T-helper 17 cell (primary cell): ENCODE measurements around the gene CEP135. TPM values are rescaled to one million over a fixed set of nuclear protein-coding genes. Genes with fewer than 3 reads are reported as not detected.

Experiments used
- ATAC-seq: fragments of 150-1000 bp; cut with Tn5 transposase; 2 replicates; pipeline ENCODE4 v1.10.0; 2021; ENCODE audit warnings: mild to moderate bottlenecking, moderate library complexity
- DNase-seq, 3 donors: peaks; one replicate each; pipeline versions ENCODE4 v3.0.0 to v3.0.0-alpha.2; 2020 to 2021
- H3K9me3 ChIP-seq: one replicate; pipeline ENCODE4 v1.7.0; 2013; ENCODE audit warnings: low read length, mild to moderate bottlenecking; ENCODE audit not compliant: control insufficient read depth, poor library complexity, severe bottlenecking
- H3K27ac Mint-ChIP-seq: one replicate; pipeline ENCODE4 v1.8.0; 2022; ENCODE audit warnings: mild to moderate bottlenecking, moderate library complexity, mixed read lengths
- H3K27me3 Mint-ChIP-seq: one replicate; pipeline ENCODE4 v1.8.0; 2022; ENCODE audit warnings: mixed read lengths
- H3K36me3 Mint-ChIP-seq: one replicate; pipeline ENCODE4 v1.8.0; 2022; ENCODE audit warnings: low read depth, mixed read lengths
- H3K4me1 Mint-ChIP-seq: one replicate; pipeline ENCODE4 v1.8.0; 2022; ENCODE audit warnings: mild to moderate bottlenecking, mixed read lengths
- H3K4me3 Mint-ChIP-seq: one replicate; pipeline ENCODE4 v1.8.0; 2022; ENCODE audit warnings: mild to moderate bottlenecking, moderate library complexity, mixed read lengths
- total RNA-seq, 4 donors: library from RNA in 2 of 4; stranded (reverse) in 2 of 4; gene quantifications; one replicate each; pipeline ENCODE4 v1.2.3 and lab custom pipeline; 2022 to 2026

The CEP135 gene
- total RNA-seq, 2 donors from 2014 or later, result 21.5 to 28.3 TPM

DNA sequence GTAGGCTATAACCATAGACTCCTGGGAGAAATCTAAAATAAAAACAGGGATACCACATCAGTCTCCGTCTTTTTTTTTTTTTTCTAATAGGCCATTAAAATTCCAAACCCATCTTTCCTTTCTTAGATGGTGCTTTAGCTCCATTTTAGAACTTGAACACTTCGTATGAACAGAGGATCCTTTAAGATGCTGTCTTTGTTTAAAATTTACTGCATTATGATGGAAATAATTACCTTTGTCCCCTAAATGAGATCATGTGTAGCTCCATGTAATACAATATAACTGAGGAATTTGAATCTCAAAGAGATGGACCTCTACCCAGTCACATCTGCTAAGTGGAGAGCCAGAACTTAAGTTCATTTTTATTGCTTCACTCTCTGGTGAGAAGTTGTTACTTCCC is 47.9 kb downstream of the CEP135 start:
- no peaks in the 10 kb centered on the region for H3K9me3 ChIP-seq
- Mint-ChIP-seq H3K36me3 (peaks cover 11% of the 10 kb centered on the region), H3K4me3 (no peak overlapping the region), H3K4me1 (peaks cover 11% of the 10 kb centered on the region), H3K27me3 (no peaks in the 10 kb centered on the region), H3K27ac (no peak overlapping the region)
- ATAC-seq (no peak), DNase-seq (no peak)

- Mint-ChIP-seq H3K4me1 (peaks cover 5% of the 10 kb centered on the region), H3K36me3 (peaks cover 21% of the 10 kb centered on the region), H3K4me3 (no peak overlapping the region), H3K27ac (no peak overlapping the region), H3K27me3 (no peaks in the 10 kb centered on the region)
- ATAC-seq (no peak), DNase-seq (no peak)
- H3K9me3 ChIP-seq, result no peaks in the 10 kb centered on the region
Observed at GRCh38 chr4:56003606-56004005, 54.9 kb downstream of the CEP135 start.

DNA sequence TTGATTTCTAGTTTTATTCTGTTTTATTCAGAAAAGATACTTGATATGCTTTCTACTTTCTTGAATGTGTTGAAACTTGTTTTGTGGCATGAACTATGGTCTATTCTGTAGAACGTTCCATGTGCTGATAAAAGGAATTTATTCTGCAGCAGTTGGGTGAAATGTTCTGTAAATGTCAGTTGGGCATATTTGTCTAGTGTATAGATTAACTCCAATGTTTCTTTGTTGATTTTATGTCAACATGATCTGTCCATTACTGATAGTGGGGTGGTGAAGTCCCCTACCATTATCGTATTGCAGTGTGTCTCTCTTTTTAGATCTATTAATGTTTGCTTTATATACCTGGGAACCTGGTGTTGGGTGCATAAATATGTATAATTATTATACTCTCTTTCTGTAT is 55.5 kb downstream of the CEP135 start:
- peaks cover 21% of the 10 kb centered on the region for H3K36me3 Mint-ChIP-seq
- no peak overlapping the region for H3K4me3 Mint-ChIP-seq
- no peaks in the 10 kb centered on the region for H3K27me3 Mint-ChIP-seq
- no peak overlapping the region for H3K27ac Mint-ChIP-seq
- no peaks in the 10 kb centered on the region for H3K9me3 ChIP-seq
- peaks cover 5% of the 10 kb centered on the region for H3K4me1 Mint-ChIP-seq
- no peak for ATAC-seq
- no peak for DNase-seq

- no peak overlapping the region for H3K27ac Mint-ChIP-seq
- H3K36me3 Mint-ChIP-seq, result peaks cover 15% of the 10 kb centered on the region
Observed at GRCh38 chr4:56007154-56007553, 58.4 kb downstream of the CEP135 start.

DNA sequence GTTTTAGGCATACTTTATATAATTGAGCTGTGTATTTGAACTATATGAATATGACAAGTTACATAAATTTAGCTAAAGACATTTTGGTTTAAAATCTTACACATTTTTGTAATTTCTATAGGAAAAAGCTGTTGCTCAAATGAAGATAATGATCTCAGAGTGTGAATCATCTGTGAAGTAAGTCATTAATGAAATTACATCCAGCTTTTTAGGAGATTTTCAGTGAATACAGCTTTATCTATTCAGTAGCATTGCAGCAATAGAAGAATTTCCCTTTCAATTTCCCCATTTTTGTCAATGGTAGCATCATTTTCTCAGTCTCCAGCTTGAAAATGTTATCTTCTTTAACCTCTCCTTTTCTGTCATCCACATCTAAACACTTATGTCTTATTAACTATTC is 59.5 kb downstream of the CEP135 start:
- no peaks in the 10 kb centered on the region for H3K27me3 Mint-ChIP-seq
- DNase-seq, result no peak
- H3K4me1 Mint-ChIP-seq, result peaks cover 5% of the 10 kb centered on the region
- H3K36me3 Mint-ChIP-seq, result peaks cover 13% of the 10 kb centered on the region
- no peak overlapping the region for H3K27ac Mint-ChIP-seq
- H3K4me3 Mint-ChIP-seq, result no peak overlapping the region
- H3K9me3 ChIP-seq, result no peaks in the 10 kb centered on the region
- no peak for ATAC-seq

More at GRCh38 chr4:56007154-56007553, 58.4 kb downstream of the CEP135 start:
- peaks cover 5% of the 10 kb centered on the region for H3K4me1 Mint-ChIP-seq
- H3K27me3 Mint-ChIP-seq, result no peaks in the 10 kb centered on the region
- ATAC-seq, result no peak
- DNase-seq, result no peak
- no peak overlapping the region for H3K4me3 Mint-ChIP-seq
- H3K9me3 ChIP-seq, result no peaks in the 10 kb centered on the region

GRCh38 chr4:56026596-56026995 is 77.9 kb downstream of the CEP135 start:
- no peaks in the 10 kb centered on the region for H3K9me3 ChIP-seq
- no peak for ATAC-seq
- no peak overlapping the region for H3K4me3 Mint-ChIP-seq
- no peaks in the 10 kb centered on the region for H3K27me3 Mint-ChIP-seq
- H3K36me3 Mint-ChIP-seq, result peaks cover 15% of the 10 kb centered on the region
- no peaks in the 10 kb centered on the region for H3K4me1 Mint-ChIP-seq
- DNase-seq, result no peak
- no peak overlapping the region for H3K27ac Mint-ChIP-seq

- H3K27me3 Mint-ChIP-seq, result no peaks in the 10 kb centered on the region
- peaks cover 11% of the 10 kb centered on the region for H3K36me3 Mint-ChIP-seq
- ATAC-seq (no peak), DNase-seq (no peak)
- H3K4me1 Mint-ChIP-seq, result no peaks in the 10 kb centered on the region
- H3K9me3 ChIP-seq, result no peaks in the 10 kb centered on the region
- H3K27ac Mint-ChIP-seq, result no peak overlapping the region
- no peak overlapping the region for H3K4me3 Mint-ChIP-seq
Observed at GRCh38 chr4:56028165-56028564, 79.4 kb downstream of the CEP135 start.

- no peaks in the 10 kb centered on the region for H3K9me3 ChIP-seq
- ATAC-seq, result no peak
- H3K4me1 Mint-ChIP-seq, result no peaks in the 10 kb centered on the region
- peaks cover 21% of the 10 kb centered on the region for H3K27me3 Mint-ChIP-seq
- H3K27ac Mint-ChIP-seq, result no peak overlapping the region
- DNase-seq, result no peak
- H3K36me3 Mint-ChIP-seq, result no peaks in the 10 kb centered on the region
- no peak overlapping the region for H3K4me3 Mint-ChIP-seq
Observed at GRCh38 chr4:56038487-56039162, 89.9 kb downstream of the CEP135 start.

DNA sequence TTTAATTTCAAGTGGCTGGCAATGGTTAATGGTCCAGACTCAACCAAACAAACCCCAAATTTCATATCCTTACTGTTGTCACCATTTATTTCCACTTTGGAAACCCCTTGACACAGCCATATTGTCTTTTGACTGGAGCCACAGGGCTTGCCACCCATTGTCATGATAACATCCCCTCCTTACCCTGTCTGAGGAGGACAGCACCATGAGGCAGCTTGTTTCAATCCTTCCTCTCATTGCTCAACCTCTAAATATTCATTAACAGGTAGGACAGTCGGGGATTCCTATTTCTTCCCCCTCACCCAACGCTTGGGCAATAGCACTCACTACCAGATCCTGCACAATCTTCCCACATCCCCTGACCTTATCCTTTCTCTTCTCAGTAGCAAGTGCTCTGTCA is 92.1 kb downstream of the CEP135 start:
- no peak for ATAC-seq
- Mint-ChIP-seq H3K27ac (no peak overlapping the region), H3K36me3 (no peaks in the 10 kb centered on the region), H3K27me3 (peaks cover 27% of the 10 kb centered on the region), H3K4me3 (no peak overlapping the region), H3K4me1 (no peaks in the 10 kb centered on the region)
- no peak for DNase-seq
- no peaks in the 10 kb centered on the region for H3K9me3 ChIP-seq

GRCh38 chr4:56042225-56042624 is 93.5 kb downstream of the CEP135 start:
- no peaks in the 10 kb centered on the region for H3K9me3 ChIP-seq
- no peak for ATAC-seq
- no peaks in the 10 kb centered on the region for H3K4me1 Mint-ChIP-seq
- peaks cover 31% of the 10 kb centered on the region for H3K27me3 Mint-ChIP-seq
- no peak for DNase-seq
- no peak overlapping the region for H3K4me3 Mint-ChIP-seq
- no peak overlapping the region for H3K27ac Mint-ChIP-seq
- no peaks in the 10 kb centered on the region for H3K36me3 Mint-ChIP-seq

- Mint-ChIP-seq H3K27me3 (peaks cover 42% of the 10 kb centered on the region), H3K27ac (no peak overlapping the region), H3K4me1 (peaks cover 10% of the 10 kb centered on the region), H3K36me3 (no peaks in the 10 kb centered on the region), H3K4me3 (peak overlapping the region; percentile 75)
- no peak for ATAC-seq
- no peak for DNase-seq
- H3K9me3 ChIP-seq, result no peaks in the 10 kb centered on the region
Observed at GRCh38 chr4:56048383-56048701, 99.6 kb downstream of the CEP135 start.

DNA sequence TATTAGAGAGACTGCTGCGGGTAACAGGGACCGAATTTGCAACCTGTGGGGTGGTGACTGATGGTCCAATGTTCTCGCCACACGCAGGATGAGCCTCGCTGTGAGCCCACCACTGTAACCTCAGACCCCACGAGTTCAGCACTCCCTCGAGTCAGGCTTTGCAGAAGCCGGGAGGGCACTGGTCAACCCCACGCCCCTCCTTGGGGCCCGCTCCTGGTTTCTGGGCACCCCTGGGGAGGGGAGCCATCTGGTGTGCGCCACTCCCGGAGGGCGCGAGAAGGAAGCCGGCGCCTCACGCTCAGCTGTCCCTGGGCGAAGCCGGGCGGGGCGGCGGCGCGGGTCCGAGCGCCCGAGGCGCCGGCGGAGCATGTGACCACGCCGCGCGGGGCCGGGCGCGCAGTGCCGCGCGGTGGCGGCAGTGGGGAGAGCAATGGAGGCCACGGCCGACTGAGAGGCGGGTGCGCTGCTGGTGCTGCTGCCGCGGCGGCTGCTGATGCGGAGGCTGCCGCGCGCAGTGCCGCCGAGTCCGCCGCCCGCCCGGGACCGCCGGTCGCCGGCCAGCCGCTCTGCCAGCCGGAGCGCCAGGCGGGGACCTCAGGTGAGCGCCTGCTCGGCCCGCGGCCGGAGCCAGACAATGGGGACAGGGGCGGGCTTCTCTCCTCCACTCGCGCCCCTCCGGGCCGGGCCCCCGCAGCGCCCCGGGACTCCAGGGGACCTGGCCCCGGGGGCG is 100.1 kb downstream of the CEP135 start:
- no peak for DNase-seq
- H3K4me1 Mint-ChIP-seq, result peaks cover 10% of the 10 kb centered on the region
- H3K36me3 Mint-ChIP-seq, result no peaks in the 10 kb centered on the region
- no peak overlapping the region for H3K27ac Mint-ChIP-seq
- peak overlapping the region; percentile 75 for H3K4me3 Mint-ChIP-seq
- peaks cover 41% of the 10 kb centered on the region for H3K27me3 Mint-ChIP-seq
- peak; percentile 89 for ATAC-seq
- no peaks in the 10 kb centered on the region for H3K9me3 ChIP-seq

- ATAC-seq (no peak), DNase-seq (no peak)
- Mint-ChIP-seq H3K4me1 (peaks cover 12% of the 10 kb centered on the region), H3K36me3 (no peaks in the 10 kb centered on the region), H3K27ac (no peak overlapping the region), H3K27me3 (peaks cover 54% of the 10 kb centered on the region), H3K4me3 (peak overlapping the region; percentile 88)
- H3K9me3 ChIP-seq, result no peaks in the 10 kb centered on the region
Observed at GRCh38 chr4:56050625-56051024, 101.9 kb downstream of the CEP135 start.
